Dermis microvascular lymphatic vessel endothelial cell (primary cell): ENCODE data around the gene UCP3. TPM values are rescaled to one million over a fixed set of nuclear protein-coding genes. Genes with fewer than 3 reads are reported as not detected.

Experiments
- DNase-seq, 2 donors: peaks; one replicate each; pipeline versions ENCODE4 v3.0.0 to v3.0.0-alpha.2; 2010; ENCODE audit warnings: low read depth in 2 of 2
- total RNA-seq: library from RNA; depleted of rRNA; stranded (reverse); fragments of >200 nt; gene quantifications from 2 replicates; pipeline ENCODE4 v1.2.1, GENCODE V29; 2014

Gene UCP3
- total RNA-seq, 1 donor from 2014 or later: under 0.01 TPM

GRCh38 chr11:73978576-73979086 is 30.3 kb downstream of the UCP3 start:
- no peak for DNase-seq

- DNase-seq: no peak
Measured at GRCh38 chr11:73977856-73978519, 30.9 kb downstream of the UCP3 start.

- DNase-seq: no peak
Measured at GRCh38 chr11:73976451-73977151, 32.3 kb downstream of the UCP3 start.

- no peak for DNase-seq
Measured at GRCh38 chr11:73975479-73975757, 33.5 kb downstream of the UCP3 start.

- no peak for DNase-seq
Measured at GRCh38 chr11:73974604-73975478, 34.0 kb downstream of the UCP3 start.

GRCh38 chr11:73972620-73973449 is 36.0 kb downstream of the UCP3 start:
- DNase-seq: no peak

GRCh38 chr11:73972187-73972586 is 36.7 kb downstream of the UCP3 start:
- no peak for DNase-seq

- no peak for DNase-seq
Measured at GRCh38 chr11:73971175-73971719, 37.6 kb downstream of the UCP3 start.

GRCh38 chr11:73969991-73970800 is 38.7 kb downstream of the UCP3 start:
- no peak for DNase-seq

GRCh38 chr11:73969091-73969490 is 39.8 kb downstream of the UCP3 start:
- DNase-seq: no peak

GRCh38 chr11:73968356-73968966 is 40.4 kb downstream of the UCP3 start:
- no peak for DNase-seq

GRCh38 chr11:73965764-73966121 is 43.1 kb downstream of the UCP3 start:
- no peak for DNase-seq

GRCh38 chr11:73965076-73965763 is 43.7 kb downstream of the UCP3 start:
- no peak for DNase-seq

GRCh38 chr11:73963861-73964260 is 45.0 kb downstream of the UCP3 start:
- no peak for DNase-seq

GRCh38 chr11:73962101-73962705 is 46.7 kb downstream of the UCP3 start:
- DNase-seq: no peak

- no peak for DNase-seq
Measured at GRCh38 chr11:73961321-73961720, 47.6 kb downstream of the UCP3 start.

GRCh38 chr11:73958521-73959141 is 50.3 kb downstream of the UCP3 start:
- no peak for DNase-seq

- no peak for DNase-seq
Measured at GRCh38 chr11:73957654-73958361, 51.1 kb downstream of the UCP3 start.
